ENCODE data around the gene RPGR. TPM values are rescaled to one million over a fixed set of nuclear protein-coding genes. Genes with fewer than 3 reads are reported as not detected.

Gene RPGR
- total RNA-seq, 2 experiments from 2014 or later: 7.0 to 7.1 TPM

- no peak for ATAC-seq
- Mint-ChIP-seq H3K9me3 (no peaks in the 10 kb centered on the region), H3K36me3 (ENCODE audit: low read depth) (no peaks in the 10 kb centered on the region), H3K4me3 (no peak overlapping the region), H3K4me1 (ENCODE audit: low read depth) (no peaks in the 10 kb centered on the region), H3K27me3 (no peaks in the 10 kb centered on the region), H3K27ac (no peak overlapping the region)
- intact Hi-C loops (cut with micrococcal nuclease): no loop called here
- CTCF ChIA-PET: interaction anchor here (1.3 kb wide), 1 partner anchor 21 kb away, joined by 5 read pairs; the partner anchor contains the start of gene RPGR
- DNase-seq: no peak
- POLR2A ChIA-PET: no interaction called here
- no peak for TF ChIP-seq CTCF (IDR thresholded peaks at IDR 0.05)
Measured at GRCh38 chrX:38305971-38306370, 21.3 kb downstream of the RPGR start.

- Mint-ChIP-seq H3K4me3 (no peak overlapping the region), H3K27me3 (no peaks in the 10 kb centered on the region), H3K4me1 (ENCODE audit: low read depth) (no peaks in the 10 kb centered on the region), H3K9me3 (no peaks in the 10 kb centered on the region), H3K27ac (no peak overlapping the region), H3K36me3 (ENCODE audit: low read depth) (peaks cover 1% of the 10 kb centered on the region)
- ATAC-seq (no peak), DNase-seq (no peak)
- TF ChIP-seq CTCF (IDR thresholded peaks at IDR 0.05): no peak
- ChIA-PET POLR2A (no interaction called here), CTCF (interaction anchor here (0.8 to 1.5 kb wide), 2 partner anchors 10 to 15 kb away, joined by 3 read pairs; no protein-coding TSS in a partner anchor)
- intact Hi-C loops (cut with micrococcal nuclease): no loop called here
Measured at GRCh38 chrX:38304010-38304409, 23.3 kb downstream of the RPGR start.

GRCh38 chrX:38293741-38294140 lies 33.6 kb downstream of the RPGR start:
- ChIA-PET POLR2A (no interaction called here), CTCF (interaction anchor here (1.8 kb wide), 1 partner anchor 10 kb away, joined by 3 read pairs; no protein-coding TSS in a partner anchor)
- intact Hi-C loops (cut with micrococcal nuclease): no loop called here
- ATAC-seq (no peak), DNase-seq (no peak)
- H3K4me1 Mint-ChIP-seq (ENCODE audit: low read depth): no peaks in the 10 kb centered on the region
- H3K9me3 Mint-ChIP-seq: no peaks in the 10 kb centered on the region
- TF ChIP-seq CTCF (IDR thresholded peaks at IDR 0.05): no peak
- H3K36me3 Mint-ChIP-seq (ENCODE audit: low read depth): no peaks in the 10 kb centered on the region
- H3K4me3 Mint-ChIP-seq: no peak overlapping the region
- H3K27me3 Mint-ChIP-seq: no peaks in the 10 kb centered on the region
- H3K27ac Mint-ChIP-seq: no peak overlapping the region

- Mint-ChIP-seq H3K27ac (no peak overlapping the region), H3K4me1 (ENCODE audit: low read depth) (no peaks in the 10 kb centered on the region), H3K36me3 (ENCODE audit: low read depth) (no peaks in the 10 kb centered on the region), H3K4me3 (no peak overlapping the region), H3K9me3 (no peaks in the 10 kb centered on the region), H3K27me3 (no peaks in the 10 kb centered on the region)
- no peak for ATAC-seq
- no peak for DNase-seq
- POLR2A ChIA-PET: no interaction called here
- TF ChIP-seq CTCF (IDR thresholded peaks at IDR 0.05): no peak
- intact Hi-C loops (cut with micrococcal nuclease): no loop called here
- CTCF ChIA-PET: no interaction called here
Measured at GRCh38 chrX:38287674-38288073, 39.6 kb downstream of the RPGR start.

- ATAC-seq (no peak), DNase-seq (no peak)
- Mint-ChIP-seq H3K4me3 (no peak overlapping the region), H3K4me1 (ENCODE audit: low read depth) (no peaks in the 10 kb centered on the region), H3K27me3 (no peaks in the 10 kb centered on the region), H3K27ac (no peak overlapping the region), H3K9me3 (no peaks in the 10 kb centered on the region), H3K36me3 (ENCODE audit: low read depth) (peaks cover 3% of the 10 kb centered on the region)
- intact Hi-C loops (cut with micrococcal nuclease): no loop called here
- TF ChIP-seq CTCF (IDR thresholded peaks at IDR 0.05): no peak
- ChIA-PET POLR2A (no interaction called here), CTCF (no interaction called here)
Measured at GRCh38 chrX:38285649-38286048, 41.7 kb downstream of the RPGR start.
